ENCODE results near the gene ENKUR. TPM values are rescaled to one million over a fixed set of nuclear protein-coding genes. Genes with fewer than 3 reads are reported as not detected.

Gene ENKUR
- total RNA-seq, 4 donors from 2014 or later, result 1.1 TPM; not detected in 3

DNA sequence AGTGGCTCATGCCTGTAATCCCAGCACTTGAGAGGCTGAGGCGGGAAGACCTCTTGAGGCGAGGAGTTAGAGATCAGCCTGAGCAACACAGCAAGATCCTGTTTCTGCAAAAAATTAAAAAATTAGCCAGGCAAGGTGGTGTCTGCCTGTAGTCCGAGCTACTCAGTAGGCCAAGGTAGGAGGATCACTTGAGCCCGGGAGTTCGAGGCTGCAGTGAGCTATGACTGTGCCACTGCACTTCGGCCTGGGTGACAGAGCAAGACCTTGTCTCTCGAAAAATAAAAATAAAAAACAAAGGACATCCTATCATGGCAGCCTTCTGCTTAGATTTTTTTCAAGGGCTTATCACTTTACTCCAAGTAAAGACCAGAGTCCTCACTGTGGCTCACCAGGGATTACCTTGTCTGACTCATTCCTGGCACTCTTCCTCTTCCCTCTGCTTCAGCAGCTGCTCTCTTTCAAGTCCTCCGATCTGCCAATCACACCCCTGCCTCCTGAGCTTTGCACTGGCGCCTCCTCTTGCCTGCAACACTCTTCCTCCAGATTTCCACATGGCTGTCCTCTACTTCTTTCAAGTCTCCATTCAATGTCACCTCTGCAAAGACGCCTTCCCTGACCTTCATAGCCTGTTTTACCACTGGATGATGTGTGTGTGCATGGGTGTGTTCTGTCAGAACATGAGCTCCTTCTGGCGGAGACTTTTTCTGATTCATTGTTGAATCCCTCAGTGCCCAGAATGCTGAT lies 71.3 kb downstream of the ENKUR start:
- no peaks in the 10 kb centered on the region for H3K9me3 ChIP-seq
- WGBS, 2 donors (ENCODE audit: low coverage in 1 of 2), result 70 to 83% methylated on average over 7 to 9 of the region's 11 CpGs

DNA sequence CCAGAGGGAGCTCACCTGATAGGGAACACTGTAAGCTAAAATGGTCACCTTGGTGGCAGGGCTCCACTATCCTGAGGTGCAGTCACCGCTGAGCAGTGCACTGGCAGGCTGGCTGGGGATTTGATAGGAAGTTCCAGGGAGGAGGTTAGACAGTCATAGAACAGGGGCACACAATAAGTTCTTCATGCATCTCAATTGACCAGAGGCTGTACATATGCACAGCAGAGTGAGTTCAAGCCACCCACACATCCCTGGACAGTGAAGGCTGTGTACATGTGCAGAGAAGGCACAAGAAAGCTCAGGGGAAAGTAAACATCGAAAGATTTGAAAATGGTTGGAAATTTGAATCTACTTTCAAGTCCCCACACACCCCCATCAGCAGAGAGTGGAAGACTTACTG lies 77.4 kb downstream of the ENKUR start:
- WGBS, 2 donors (ENCODE audit: low coverage in 1 of 2), result 60 to 88% methylated on average over 1 of the region's 2 CpGs

More for the DNA sequence above, 71.3 kb downstream of the ENKUR start:
- H3K4me1 ChIP-seq, result no peaks in the 10 kb centered on the region
- H3K27ac ChIP-seq, result no peak overlapping the region
- ATAC-seq, result peak; percentile 13
- no peaks in the 10 kb centered on the region for H3K27me3 ChIP-seq
- no peak for TF ChIP-seq POLR2A (IDR thresholded peaks at IDR 0.05)
- TF ChIP-seq EP300 (IDR thresholded peaks at IDR 0.05), result no peak
- no peak for TF ChIP-seq POLR2AphosphoS5 (IDR thresholded peaks at IDR 0.05)
- TF ChIP-seq, protein P1, sequence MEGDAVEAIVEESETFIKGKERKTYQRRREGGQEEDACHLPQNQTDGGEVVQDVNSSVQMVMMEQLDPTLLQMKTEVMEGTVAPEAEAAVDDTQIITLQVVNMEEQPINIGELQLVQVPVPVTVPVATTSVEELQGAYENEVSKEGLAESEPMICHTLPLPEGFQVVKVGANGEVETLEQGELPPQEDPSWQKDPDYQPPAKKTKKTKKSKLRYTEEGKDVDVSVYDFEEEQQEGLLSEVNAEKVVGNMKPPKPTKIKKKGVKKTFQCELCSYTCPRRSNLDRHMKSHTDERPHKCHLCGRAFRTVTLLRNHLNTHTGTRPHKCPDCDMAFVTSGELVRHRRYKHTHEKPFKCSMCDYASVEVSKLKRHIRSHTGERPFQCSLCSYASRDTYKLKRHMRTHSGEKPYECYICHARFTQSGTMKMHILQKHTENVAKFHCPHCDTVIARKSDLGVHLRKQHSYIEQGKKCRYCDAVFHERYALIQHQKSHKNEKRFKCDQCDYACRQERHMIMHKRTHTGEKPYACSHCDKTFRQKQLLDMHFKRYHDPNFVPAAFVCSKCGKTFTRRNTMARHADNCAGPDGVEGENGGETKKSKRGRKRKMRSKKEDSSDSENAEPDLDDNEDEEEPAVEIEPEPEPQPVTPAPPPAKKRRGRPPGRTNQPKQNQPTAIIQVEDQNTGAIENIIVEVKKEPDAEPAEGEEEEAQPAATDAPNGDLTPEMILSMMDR (IDR thresholded peaks at IDR 0.05), result no peak
- H3K36me3 ChIP-seq, result no peaks in the 10 kb centered on the region
- no peak overlapping the region for H3K4me3 ChIP-seq

DNA sequence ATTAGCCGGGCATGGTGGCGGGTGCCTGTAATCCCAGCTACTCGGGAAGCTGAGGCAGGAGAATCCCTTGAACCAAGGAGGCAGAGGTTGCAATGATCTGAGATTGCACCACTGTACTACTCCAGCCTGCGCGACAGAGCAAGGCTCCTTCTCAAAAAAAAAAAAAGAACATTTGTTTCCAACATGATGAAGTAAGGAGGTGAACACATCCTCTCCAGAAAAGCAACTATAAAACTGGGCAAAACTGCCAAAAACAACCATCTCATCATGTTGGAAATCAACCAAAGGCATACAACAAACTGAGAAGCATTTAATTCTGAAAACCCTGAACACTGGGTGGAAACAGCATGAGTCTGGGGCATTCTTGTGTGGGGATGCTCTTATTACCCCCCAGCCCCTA lies 77.9 kb downstream of the ENKUR start:
- H3K9me3 ChIP-seq, result no peaks in the 10 kb centered on the region
- H3K4me3 ChIP-seq, result no peak overlapping the region
- no peaks in the 10 kb centered on the region for H3K4me1 ChIP-seq
- TF ChIP-seq POLR2AphosphoS5 (IDR thresholded peaks at IDR 0.05) (no peak), EP300 (IDR thresholded peaks at IDR 0.05) (no peak), POLR2A (IDR thresholded peaks at IDR 0.05) (no peak)
- TF ChIP-seq, protein P1 (IDR thresholded peaks at IDR 0.05), result no peak
- H3K27me3 ChIP-seq, result no peaks in the 10 kb centered on the region
- no peak overlapping the region for H3K27ac ChIP-seq
- no peak for ATAC-seq
- peaks cover 0 to 17% of the 10 kb centered on the region in 2 donors for H3K36me3 ChIP-seq
- 91 to 100% methylated on average over 3 of the region's 5 CpGs for WGBS, 2 donors (ENCODE audit: low coverage in 1 of 2)

More for the DNA sequence above, 77.4 kb downstream of the ENKUR start:
- Histone ChIP-seq H3K27me3 (no peaks in the 10 kb centered on the region), H3K9me3 (no peaks in the 10 kb centered on the region), H3K4me3 (no peak overlapping the region), H3K27ac (no peak overlapping the region), H3K36me3 (peaks cover 0 to 17% of the 10 kb centered on the region in 2 donors), H3K4me1 (no peaks in the 10 kb centered on the region)
- TF ChIP-seq EP300 (IDR thresholded peaks at IDR 0.05) (no peak), POLR2AphosphoS5 (IDR thresholded peaks at IDR 0.05) (no peak), POLR2A (IDR thresholded peaks at IDR 0.05) (no peak)
- TF ChIP-seq, protein P1 (IDR thresholded peaks at IDR 0.05), result no peak
- ATAC-seq, result no peak

DNA sequence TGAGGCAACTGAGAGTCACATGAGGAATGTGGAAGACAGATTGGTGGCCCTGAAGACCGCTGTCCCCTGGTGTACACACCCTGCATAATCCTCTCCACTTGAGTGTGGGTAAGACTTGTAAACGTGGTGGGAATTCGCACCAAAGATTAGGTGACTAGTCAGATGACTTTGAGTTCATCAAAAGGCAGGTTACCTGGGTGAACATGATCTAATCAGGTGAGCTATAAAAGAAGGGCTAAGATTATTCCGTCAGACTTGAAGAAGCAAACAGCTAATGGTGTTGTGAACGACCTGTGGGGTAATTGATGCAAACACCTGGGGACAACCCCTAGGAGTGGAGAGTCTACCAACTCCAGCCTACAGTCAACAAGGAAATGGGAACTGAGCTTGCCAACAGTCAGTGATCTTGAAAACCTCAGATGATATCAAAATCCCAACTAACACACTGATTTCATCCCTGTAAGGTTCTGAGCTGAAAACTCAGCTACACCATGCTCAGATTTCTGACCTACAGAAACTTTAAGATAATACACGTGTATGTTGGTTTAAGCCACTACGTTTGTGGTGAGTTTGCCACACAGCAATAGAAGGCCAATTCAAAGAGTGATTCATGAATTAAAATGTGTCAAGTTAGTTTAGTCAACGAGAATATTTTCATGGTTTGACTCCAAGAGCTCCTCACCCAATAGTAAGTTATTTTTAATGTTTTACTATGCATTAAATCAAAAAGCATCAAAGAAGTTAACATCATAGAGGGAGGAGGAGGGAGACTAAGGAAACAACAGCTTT lies 80.3 kb downstream of the ENKUR start:
- H3K36me3 ChIP-seq, result peaks cover 0 to 17% of the 10 kb centered on the region in 2 donors
- H3K27ac ChIP-seq, result no peak overlapping the region
- TF ChIP-seq POLR2A (IDR thresholded peaks at IDR 0.05), result no peak
- TF ChIP-seq POLR2AphosphoS5 (IDR thresholded peaks at IDR 0.05), result no peak
- TF ChIP-seq EP300 (IDR thresholded peaks at IDR 0.05), result no peak
- TF ChIP-seq, protein P1 (IDR thresholded peaks at IDR 0.05), result no peak
- H3K4me1 ChIP-seq, result no peaks in the 10 kb centered on the region
- H3K9me3 ChIP-seq, result no peaks in the 10 kb centered on the region
- ATAC-seq, result no peak
- no peaks in the 10 kb centered on the region for H3K27me3 ChIP-seq
- H3K4me3 ChIP-seq, result no peak overlapping the region
- 72 to 89% methylated on average over 8 of the region's 8 CpGs for WGBS, 2 donors (ENCODE audit: low coverage in 1 of 2)

Small RNA genes within 50 kb of the gene (small RNA-seq; reads per million reads assigned to genes)
- 0 to 0.18 (median 0) reads per million in 4 donors for gene AL512598.1

Other genes with a start within 250 kb of the ENKUR start
- 10 to 100 TPM in 1 of 4 donors, 1 to 10 TPM in 3; 3.2 to 14.6 (median 7.9) TPM for gene PRTFDC1, start 63.6 kb downstream of the ENKUR start, total RNA-seq
- gene THNSL1, start 454 bp upstream of the ENKUR start, total RNA-seq, result 1 to 10 TPM in 2 of 4 donors, under 1 TPM in 2; 0.73 to 2.2 (median 1.3) TPM
- under 1 TPM in 2 of 4 donors, not detected in 2; 0.07 to 0.27 TPM for gene GPR158, start 158.8 kb upstream of the ENKUR start, total RNA-seq

All from gastroesophageal sphincter (tissue), 4 donors.